Measurements from ENCODE around the gene DCAF17. TPM values are rescaled to one million over a fixed set of nuclear protein-coding genes. Genes with fewer than 3 reads are reported as not detected.
"Not testable (repeated sequence)": the region's sequence is repeated elsewhere in the genome, so short reads cannot be mapped to it uniquely, and the experiment has no call there.

Gene DCAF17
- total and polyA plus RNA-seq, 12 donors = 2.0 to 10.5 (median 7.4) TPM

DNA sequence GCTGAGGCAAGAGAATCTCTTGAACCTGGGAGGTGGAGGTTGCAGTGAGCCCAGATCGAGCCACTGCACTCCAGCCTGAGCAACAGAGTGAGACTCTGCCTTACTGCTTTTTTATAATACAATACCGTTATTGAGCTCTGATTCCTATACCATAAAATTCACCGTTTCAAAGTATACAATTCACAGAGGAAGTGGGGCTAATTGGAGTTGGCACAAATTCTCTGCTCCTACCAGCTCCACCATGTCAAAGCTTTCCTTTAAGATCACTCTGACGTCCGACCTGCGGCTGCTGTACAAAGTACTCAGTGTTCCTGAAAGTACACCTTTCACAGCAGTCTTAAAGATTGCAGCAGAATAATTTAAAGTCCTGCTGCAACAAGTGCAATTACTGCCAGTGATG, 58.6 kb downstream of the DCAF17 start:
- no peaks in the 10 kb centered on the region for H3K36me3 ChIP-seq
- TF ChIP-seq, protein P1, sequence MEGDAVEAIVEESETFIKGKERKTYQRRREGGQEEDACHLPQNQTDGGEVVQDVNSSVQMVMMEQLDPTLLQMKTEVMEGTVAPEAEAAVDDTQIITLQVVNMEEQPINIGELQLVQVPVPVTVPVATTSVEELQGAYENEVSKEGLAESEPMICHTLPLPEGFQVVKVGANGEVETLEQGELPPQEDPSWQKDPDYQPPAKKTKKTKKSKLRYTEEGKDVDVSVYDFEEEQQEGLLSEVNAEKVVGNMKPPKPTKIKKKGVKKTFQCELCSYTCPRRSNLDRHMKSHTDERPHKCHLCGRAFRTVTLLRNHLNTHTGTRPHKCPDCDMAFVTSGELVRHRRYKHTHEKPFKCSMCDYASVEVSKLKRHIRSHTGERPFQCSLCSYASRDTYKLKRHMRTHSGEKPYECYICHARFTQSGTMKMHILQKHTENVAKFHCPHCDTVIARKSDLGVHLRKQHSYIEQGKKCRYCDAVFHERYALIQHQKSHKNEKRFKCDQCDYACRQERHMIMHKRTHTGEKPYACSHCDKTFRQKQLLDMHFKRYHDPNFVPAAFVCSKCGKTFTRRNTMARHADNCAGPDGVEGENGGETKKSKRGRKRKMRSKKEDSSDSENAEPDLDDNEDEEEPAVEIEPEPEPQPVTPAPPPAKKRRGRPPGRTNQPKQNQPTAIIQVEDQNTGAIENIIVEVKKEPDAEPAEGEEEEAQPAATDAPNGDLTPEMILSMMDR (IDR thresholded peaks at IDR 0.05) = no peak
- no peak overlapping the region for H3K4me3 ChIP-seq
- WGBS, 2 donors = 76 to 82% methylated on average over 6 of the region's 6 CpGs
- peaks cover 0 to 12% (median 0%) of the 10 kb centered on the region in 11 donors for H3K9me3 ChIP-seq
- no peaks in the 10 kb centered on the region for H3K4me1 ChIP-seq
- intact Hi-C loops (cut with DNase I) = no loop called here
- DNase-seq (no peak), ATAC-seq (no peak)
- H3K27me3 ChIP-seq = no peaks in the 10 kb centered on the region
- H3K27ac ChIP-seq = no peak overlapping the region

DNA sequence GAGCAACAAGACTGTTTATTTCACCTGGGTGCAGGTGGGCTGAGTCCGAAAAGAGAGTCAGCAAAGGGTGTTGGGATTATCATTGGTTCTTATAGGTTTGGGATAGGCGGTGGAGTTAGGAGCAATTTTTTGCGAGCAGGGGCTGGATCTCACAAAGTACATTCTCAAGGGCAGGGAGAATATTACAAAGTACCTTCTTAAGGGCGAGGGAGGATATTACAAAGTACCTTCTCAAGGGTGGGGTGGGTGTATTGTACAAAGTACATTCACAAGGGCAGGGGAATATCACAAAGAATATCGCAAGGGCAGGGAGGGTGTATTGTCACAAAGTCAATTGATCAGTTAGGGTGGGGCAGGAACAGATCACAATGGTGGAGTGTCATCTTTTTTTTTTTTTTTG, 63.6 kb downstream of the DCAF17 start:
- H3K4me3 ChIP-seq; intact Hi-C loops (cut with DNase I); H3K4me1 ChIP-seq; H3K27me3 ChIP-seq; DNase-seq; H3K9me3 ChIP-seq; ATAC-seq; H3K27ac ChIP-seq; H3K36me3 ChIP-seq: not testable (repeated sequence)
- 87 to 97% methylated on average over 5 of the region's 5 CpGs for WGBS, 2 donors

DNA sequence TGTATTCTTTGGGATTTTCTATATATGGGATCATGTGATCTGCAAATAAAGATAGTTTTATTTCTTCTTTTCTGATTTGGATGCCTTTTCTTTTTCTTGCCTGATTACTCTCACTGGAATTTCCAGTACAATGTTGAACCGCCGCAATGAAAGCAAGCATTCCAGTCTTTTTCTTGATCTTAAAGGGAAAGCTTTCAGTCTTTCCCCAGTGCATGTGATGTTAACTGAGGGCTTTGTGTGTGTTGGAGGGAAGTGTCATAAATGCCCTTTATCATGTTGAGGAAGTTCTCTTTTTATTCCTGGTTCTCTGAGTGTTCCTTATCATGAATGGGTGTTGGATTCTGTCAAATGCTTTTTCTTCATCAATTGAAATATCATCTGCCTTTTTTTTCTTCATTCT, 71.3 kb downstream of the DCAF17 start:
- Histone ChIP-seq H3K27me3 (no peaks in the 10 kb centered on the region), H3K9me3 (peaks cover 0 to 9% (median 0%) of the 10 kb centered on the region in 11 donors), H3K4me1 (no peaks in the 10 kb centered on the region), H3K27ac (no peak overlapping the region), H3K4me3 (no peak overlapping the region), H3K36me3 (no peaks in the 10 kb centered on the region)
- intact Hi-C loops (cut with DNase I) = no loop called here
- ATAC-seq = no peak
- no peak for DNase-seq
- TF ChIP-seq, protein P1 (IDR thresholded peaks at IDR 0.05) = no peak
- 11 to 20% methylated on average over 2 of the region's 2 CpGs for WGBS, 2 donors

DNA sequence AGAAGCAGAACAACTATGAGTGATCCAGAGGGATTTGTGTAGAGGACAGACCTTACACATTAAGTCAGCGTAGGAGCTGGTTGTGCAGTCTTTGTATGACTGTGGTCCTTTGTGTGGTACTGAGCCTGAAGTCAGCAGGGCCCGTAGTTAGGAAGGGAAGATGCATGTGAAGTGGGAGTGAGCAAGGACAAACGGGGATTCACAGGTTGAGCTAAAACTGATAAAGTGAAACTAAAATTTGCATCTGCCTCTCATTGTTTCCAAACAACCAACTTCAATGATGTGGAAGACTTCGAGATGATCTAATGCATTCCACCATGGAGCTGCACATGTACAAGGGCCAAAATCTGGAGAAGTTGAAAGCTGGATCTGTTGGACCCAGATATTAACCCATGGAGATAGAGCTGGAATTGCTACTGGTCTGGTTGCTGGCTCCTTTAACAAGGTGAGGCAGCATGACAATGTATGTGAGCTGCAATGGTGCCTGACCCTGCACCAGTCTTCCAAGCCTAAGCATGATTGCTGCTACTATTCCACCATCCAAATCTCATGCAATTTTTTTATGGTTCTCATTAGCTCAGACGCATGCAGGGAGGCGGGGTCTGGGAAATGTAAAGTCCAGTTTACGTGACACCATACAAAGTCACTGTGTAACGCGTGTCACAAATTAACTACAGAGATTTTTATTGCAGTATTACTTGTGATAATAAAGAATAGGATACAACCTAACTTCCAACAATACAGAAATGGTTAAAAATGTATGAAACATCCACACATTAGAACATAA, 76.1 kb downstream of the DCAF17 start:
- Histone ChIP-seq H3K4me3 (no peak overlapping the region), H3K27me3 (no peaks in the 10 kb centered on the region), H3K36me3 (no peaks in the 10 kb centered on the region), H3K27ac (no peak overlapping the region), H3K4me1 (peaks cover 0 to 6% (median 5%) of the 10 kb centered on the region in 9 donors), H3K9me3 (no peaks in the 10 kb centered on the region)
- DNase-seq (no peak), ATAC-seq (no peak)
- WGBS, 2 donors = 86 to 95% methylated on average over 9 of the region's 9 CpGs
- TF ChIP-seq, protein P1 (IDR thresholded peaks at IDR 0.05) = no peak
- intact Hi-C loops (cut with DNase I) = no loop called here

DNA sequence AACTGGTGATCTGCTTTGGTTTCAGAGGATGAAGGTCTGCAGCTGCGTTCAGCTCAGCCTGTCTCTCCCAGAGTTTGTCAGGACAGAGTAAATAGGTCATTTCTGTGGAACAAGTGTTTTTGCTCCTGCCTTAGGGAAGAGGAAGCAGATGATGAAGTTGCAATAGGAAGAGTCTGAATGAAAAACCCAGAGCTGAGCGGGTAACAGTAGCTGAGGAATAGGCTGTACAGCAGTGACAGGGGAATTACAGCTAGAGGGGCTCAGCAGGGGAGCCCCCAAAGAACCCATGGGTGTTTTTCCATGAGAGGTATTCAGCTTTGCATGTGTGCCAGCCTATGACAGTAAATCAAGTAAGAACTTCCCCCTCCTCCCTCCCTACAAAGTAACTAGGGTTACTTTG, 78.0 kb downstream of the DCAF17 start:
- Histone ChIP-seq H3K27me3 (no peaks in the 10 kb centered on the region), H3K36me3 (no peaks in the 10 kb centered on the region), H3K9me3 (no peaks in the 10 kb centered on the region), H3K4me3 (no peak overlapping the region), H3K4me1 (peaks cover 0 to 6% (median 5%) of the 10 kb centered on the region in 9 donors), H3K27ac (no peak overlapping the region)
- intact Hi-C loops (cut with DNase I) = no loop called here
- 68 to 88% methylated on average over 2 of the region's 2 CpGs for WGBS, 2 donors
- DNase-seq (no peak), ATAC-seq (peak in 1 of 8 donors; percentile 31)
- TF ChIP-seq, protein P1 (IDR thresholded peaks at IDR 0.05) = no peak
